Fibroblast of skin of abdomen (primary cell): ENCODE results near the gene CCDC60.
"Not testable (repeated sequence)": the region's sequence is repeated elsewhere in the genome, so short reads cannot be mapped to it uniquely, and the experiment has no call there.

Source experiments
- DNase-seq: peaks from one replicate; pipeline ENCODE4 v3.0.0-alpha.2; 2013

Gene CCDC60

GRCh38 chr12:119340578-119340977 lies 6.0 kb downstream of the CCDC60 start:
- no peak for DNase-seq

DNA sequence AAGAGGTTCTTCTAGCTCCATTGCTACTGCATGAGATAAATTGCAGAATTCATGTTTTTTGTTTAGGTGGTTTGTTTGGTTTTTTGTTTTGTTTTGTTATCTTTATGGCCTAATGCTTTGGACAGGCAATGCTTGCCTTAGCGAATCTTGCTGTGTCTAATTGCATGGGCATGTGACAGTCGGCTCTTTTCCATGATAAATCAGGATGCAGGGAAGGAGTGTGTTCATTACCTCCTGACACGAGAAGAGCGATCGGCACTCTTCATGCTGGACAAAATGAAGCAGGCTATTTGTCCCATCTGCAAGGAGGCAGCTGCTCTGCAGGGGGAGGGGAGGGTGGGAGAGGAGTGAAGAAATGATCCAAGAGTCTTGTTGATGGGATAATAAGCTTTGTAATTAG lies 6.5 kb downstream of the CCDC60 start:
- DNase-seq, result no peak

- no peak for DNase-seq
Measured at GRCh38 chr12:119341988-119342387, 7.5 kb downstream of the CCDC60 start.

GRCh38 chr12:119343130-119343529 lies 8.6 kb downstream of the CCDC60 start:
- no peak for DNase-seq

- DNase-seq, result no peak
Measured at GRCh38 chr12:119354172-119354571, 19.6 kb downstream of the CCDC60 start.

DNA sequence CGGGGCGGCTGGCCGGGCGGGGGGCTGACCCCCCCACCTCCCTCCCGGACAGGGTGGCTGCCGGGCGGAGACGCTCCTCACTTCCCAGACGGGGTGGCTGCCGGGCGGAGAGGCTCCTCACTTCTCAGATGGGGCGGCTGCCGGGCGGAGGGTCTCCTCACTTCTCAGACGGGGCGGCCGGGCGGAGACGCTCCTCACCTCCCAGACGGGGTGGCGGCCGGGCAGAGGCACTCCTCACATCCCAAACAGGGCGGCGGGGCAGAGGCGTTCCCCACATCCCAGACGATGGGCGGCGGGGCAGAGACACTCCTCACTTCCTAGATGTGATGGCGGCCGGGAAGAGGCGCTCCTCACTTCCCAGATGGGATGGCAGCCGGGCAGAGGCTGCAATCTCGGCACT lies 25.8 kb downstream of the CCDC60 start:
- DNase-seq, result not testable (repeated sequence)

DNA sequence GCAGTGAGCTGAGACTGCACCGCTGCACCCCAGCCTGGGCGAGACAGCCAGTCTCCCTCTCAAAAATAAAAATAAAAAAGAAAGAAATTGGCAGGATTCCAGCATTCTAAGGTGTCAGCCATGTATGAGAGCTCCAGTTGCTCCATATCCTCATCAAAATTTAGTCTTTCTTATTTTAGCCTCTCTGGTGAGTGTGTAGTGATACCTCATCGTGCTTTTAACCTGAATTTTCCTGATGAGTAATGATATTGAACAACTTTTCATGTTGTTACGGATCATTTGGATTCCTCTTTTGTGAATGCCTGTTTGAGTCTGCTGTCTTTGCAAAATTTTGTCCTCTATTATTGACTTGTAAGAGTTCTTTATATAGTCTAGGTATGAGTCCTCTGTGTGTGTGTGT lies 28.5 kb downstream of the CCDC60 start:
- DNase-seq, result no peak

DNA sequence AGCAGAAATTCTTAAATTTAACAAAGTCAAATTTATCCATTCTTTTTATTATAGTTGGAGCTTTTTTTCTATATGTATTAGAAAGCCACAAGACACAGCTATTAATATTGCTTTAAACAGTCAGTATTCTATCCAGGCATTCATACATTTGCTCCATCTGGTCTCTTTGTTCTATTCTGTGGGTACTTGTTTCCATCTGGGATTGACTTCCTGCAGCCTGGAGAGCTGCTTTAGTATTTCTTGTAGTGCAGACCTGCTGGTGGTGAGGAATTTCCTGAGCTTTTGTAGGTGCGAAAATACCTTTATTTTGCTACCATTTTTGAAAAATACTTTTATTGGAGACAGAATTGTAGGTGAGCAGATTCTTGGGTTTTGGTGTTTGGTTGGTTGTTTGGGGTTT lies 29.0 kb downstream of the CCDC60 start:
- DNase-seq, result no peak

- DNase-seq, result no peak
Measured at GRCh38 chr12:119365451-119365850, 30.9 kb downstream of the CCDC60 start.

GRCh38 chr12:119366007-119366406 lies 31.5 kb downstream of the CCDC60 start:
- DNase-seq, result no peak

GRCh38 chr12:119369161-119369560 lies 34.6 kb downstream of the CCDC60 start:
- DNase-seq, result no peak

DNA sequence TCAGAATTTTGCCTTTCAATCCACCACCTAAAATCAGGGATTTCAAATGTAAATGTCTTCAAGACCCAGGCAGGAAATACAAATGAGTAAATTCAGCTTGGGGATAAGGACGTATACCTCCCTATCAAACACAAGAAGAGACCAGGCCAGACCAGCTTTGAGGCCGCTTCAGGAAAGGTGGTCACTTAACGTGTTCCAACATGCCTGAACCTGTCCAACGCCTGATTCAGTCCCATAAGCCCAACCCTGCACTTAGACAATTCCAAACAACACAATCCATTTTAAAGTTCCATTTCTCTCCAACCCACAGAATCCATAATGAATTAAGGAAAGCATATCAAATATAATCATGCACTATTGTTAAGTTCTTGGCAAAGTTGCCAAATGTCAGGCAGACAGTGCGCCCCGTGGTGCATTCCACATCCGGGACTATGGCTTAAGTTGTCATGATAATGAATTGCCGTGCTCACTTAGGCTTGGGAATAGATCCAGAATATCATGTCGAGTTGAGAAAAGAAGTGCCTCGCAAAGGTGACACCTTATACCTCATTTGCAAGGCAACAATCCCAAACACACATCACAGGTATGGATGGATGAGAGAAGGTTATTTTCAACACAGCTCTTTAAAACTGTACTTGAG lies 35.5 kb downstream of the CCDC60 start:
- no peak for DNase-seq

- DNase-seq, result no peak
Measured at GRCh38 chr12:119372540-119372939, 38.0 kb downstream of the CCDC60 start.

DNA sequence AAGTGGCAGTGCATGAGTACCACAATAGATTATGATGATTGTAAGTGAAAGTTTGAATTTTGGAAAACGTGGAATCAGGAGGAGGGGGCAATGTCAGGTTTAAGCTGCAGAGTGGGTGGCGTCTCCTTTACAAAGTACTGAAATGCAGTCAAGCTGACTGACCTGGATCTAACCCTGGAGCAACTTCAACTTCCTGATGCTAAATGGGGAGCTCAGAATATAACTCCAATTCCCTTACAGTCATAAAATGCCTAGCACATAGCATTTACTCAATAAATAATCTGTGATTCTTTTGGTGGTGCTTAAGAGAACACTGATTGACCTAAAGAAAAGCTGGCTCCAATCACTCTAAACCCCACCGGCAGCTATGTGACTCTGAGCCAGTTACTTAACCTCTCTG lies 38.5 kb downstream of the CCDC60 start:
- no peak for DNase-seq

- no peak for DNase-seq
Measured at GRCh38 chr12:119373666-119374065, 39.1 kb downstream of the CCDC60 start.

GRCh38 chr12:119374635-119375034 lies 40.1 kb downstream of the CCDC60 start:
- no peak for DNase-seq

- no peak for DNase-seq
Measured at GRCh38 chr12:119375075-119375882, 40.8 kb downstream of the CCDC60 start.

- no peak for DNase-seq
Measured at GRCh38 chr12:119375883-119376190, 41.3 kb downstream of the CCDC60 start.

- DNase-seq, result no peak
Measured at GRCh38 chr12:119378903-119379302, 44.4 kb downstream of the CCDC60 start.

DNA sequence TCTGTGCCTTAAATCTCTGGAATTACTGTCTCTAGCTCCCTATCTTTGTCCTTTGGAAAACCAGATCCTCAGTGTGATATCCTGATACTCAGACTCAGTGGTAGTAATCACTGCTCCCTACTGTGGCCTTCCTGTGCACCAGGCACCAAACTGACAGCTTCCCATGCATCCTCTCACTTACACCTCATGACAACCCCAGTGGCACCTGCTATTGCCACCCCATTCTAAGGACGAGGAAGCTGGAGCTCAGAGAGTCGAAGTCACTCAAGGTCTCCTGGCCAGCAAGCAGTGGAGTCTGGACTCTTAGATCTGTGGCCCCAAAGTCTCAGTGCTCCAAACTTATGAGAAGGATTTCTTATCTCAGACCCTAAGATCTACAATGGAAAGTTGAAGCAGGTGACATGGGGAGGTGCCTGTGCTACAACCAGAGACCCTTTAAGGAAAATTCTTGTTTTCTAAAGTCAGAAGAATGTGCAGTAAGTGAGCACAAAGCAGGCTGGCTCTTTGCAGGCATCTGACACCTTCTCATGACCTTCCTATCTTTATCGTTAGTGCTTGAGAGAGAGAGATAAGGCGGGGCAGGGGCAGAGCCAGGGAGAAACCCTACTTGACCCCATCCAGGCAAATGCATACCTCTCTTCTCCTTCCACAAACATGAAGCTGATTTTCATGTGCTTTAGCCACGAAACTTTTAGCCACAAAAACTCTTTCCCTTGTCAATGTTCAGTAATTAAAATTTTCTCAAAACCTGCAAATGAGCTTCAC lies 47.1 kb downstream of the CCDC60 start:
- no peak for DNase-seq

DNA sequence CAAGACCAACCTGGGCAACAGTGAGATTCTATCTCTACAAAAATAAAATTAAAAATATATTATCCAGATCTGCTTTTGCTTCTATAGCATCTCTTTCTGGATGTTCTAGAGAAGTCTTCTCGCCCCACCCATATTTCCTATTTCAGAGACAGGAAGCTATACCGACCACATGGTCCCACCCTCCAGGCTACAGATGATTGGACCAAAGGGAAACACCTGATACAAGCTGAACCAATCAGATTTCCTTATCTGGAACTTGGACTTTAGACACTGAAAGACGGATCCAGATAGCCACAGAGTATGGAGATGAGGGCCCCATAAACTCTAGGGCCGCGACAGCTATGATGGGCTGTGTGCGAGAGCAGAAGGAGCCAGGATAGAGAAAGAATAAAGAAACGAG lies 48.7 kb downstream of the CCDC60 start:
- no peak for DNase-seq

DNA sequence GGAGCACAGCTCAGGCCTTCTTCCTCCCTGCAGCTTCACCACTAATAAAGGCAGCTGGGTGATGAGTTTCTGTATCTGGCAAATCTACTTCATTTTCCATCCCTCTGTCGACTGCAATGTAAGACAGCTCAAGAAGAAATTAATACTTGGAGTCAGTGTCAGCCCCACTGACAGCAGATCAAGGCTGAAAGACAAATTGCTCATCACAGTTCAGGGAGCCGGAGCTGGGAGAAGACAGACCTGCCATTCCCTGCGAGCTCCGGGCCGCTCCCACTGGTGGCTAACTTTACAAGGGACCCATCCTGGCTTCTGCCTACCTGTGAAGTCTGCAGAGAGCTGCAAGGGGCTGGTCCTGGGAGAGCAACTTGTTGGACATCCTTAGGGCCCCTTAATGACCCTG lies 49.8 kb downstream of the CCDC60 start:
- no peak for DNase-seq

- DNase-seq, result no peak
Measured at GRCh38 chr12:119385659-119386058, 51.1 kb downstream of the CCDC60 start.

DNA sequence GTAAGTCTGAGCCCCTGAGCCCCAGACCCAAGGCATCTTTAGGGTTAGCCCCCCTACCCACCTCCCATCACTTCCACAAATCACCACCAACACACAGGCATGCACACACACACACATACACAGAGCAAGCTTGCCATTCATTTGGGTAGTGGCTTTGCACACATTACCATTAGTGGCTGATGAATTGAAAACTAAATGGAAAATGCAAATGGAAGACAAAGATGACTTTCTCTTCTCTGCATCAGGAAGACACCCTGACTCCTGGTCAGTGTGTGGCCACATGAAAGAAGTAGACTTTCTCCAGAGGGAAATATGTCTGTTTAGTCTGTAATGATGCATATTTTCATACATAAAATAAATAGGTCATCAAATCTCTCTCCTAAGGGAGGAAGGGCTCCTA lies 55.2 kb downstream of the CCDC60 start:
- no peak for DNase-seq
